Heart left ventricle (tissue), 13 donors: ENCODE results near the gene KIAA1217.

Experiments
- CTCF ChIP-seq, 12 donors: fragments of 200-600 bp; sonication (generic) in 4 of 12; IDR thresholded peaks; one replicate each; pipeline versions ENCODE4 v1.5.0 to v1.8.0; 2018 to 2022; ENCODE audit warnings: antibody characterized with exemption in 12 of 12, mild to moderate bottlenecking in 5 of 12
- POLR2A ChIP-seq, 2 donors: fragments of 450-650 bp; IDR thresholded peaks; one replicate each; pipeline ENCODE4 v1.6.1; 2017; ENCODE audit warnings: antibody characterized with exemption in 2 of 2, mild to moderate bottlenecking in 2 of 2, moderate library complexity in 2 of 2
- donor health status: ischemic (EF 13 %, LVEDD 7.1; RV severe dilation, severe dysfunction).
- donor health status: DM: no; HTN: yes; CAD: no.
- donor health status: DM: no; HTN: no; CAD: no.
- donor health status: ischemic (EF 25% LVEDD 6.9; RV normal size, moderate dysfunction).
- donor health status: ischemic (EF 25% LVEDD 5.7; RV mildly dilated, moderate dysfunction).
- donor health status: ischemic (EF 35%, LVEDD 5.7; RV mildly dilated, moderate dysfunction).
- donor health status: nonischemic (EF 11% LVEDD 7.7; RV severe dilation, severe dysfunction).
- donor health status: DM: yes; HTN: yes; CAD: no.
- donor health status: PGD.
- donor health status: ischemic (EF 29% LVEDD 5.4; RV normal size, mild dysfunction).
- donor health status: nonischemic (EF 23%, LVEDD 6.1; RV moderate dilation, normal function).

- TF ChIP-seq CTCF (IDR thresholded peaks at IDR 0.05) (no peak), POLR2A (IDR thresholded peaks at IDR 0.05) (no peak)
Measured at GRCh38 chr10:24346877-24347519, 138.1 kb downstream of the KIAA1217 start.
